SK-N-MC (cell line): Measurements from ENCODE around the gene TPPP2.

ENCODE experiments used
- EZH2 ChIP-seq: fragments of 200-600 bp; sonication (generic); IDR thresholded peaks from one replicate; pipeline ENCODE4 v1.6.1; 2017; ENCODE audit warnings: antibody characterized with exemption
- POLR2AphosphoS5 ChIP-seq: IDR thresholded peaks from 2 replicates; pipeline ENCODE4 v1.6.1; 2012; ENCODE audit warnings: mild to moderate bottlenecking, low read depth, low read length, borderline replicate concordance

DNA sequence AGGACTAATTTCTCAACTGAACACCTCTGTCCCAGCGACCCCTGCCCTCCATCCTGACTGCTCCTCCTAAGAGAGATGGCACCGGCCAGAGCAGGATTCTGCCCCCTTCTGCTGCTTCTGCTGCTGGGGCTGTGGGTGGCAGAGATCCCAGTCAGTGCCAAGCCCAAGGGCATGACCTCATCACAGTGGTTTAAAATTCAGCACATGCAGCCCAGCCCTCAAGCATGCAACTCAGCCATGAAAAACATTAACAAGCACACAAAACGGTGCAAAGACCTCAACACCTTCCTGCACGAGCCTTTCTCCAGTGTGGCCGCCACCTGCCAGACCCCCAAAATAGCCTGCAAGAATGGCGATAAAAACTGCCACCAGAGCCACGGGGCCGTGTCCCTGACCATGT, 12.9 kb downstream of the TPPP2 start:
- TF ChIP-seq EZH2 (no peak), POLR2AphosphoS5 (no peak)
